SKM-1 treated with dmso at 0.1 percent for 144 hours (cell line): Measurements from ENCODE around the gene ATP8B1.
A peak's percentile ranks its signal among the peaks of the same experiment; 100 is the strongest.

Source experiments
- DNase-seq: peaks from one replicate; lab custom pipeline; 2025; ENCODE audit not compliant: unreplicated experiment; lab: John Stamatoyannopoulos, UW

Gene ATP8B1

DNA sequence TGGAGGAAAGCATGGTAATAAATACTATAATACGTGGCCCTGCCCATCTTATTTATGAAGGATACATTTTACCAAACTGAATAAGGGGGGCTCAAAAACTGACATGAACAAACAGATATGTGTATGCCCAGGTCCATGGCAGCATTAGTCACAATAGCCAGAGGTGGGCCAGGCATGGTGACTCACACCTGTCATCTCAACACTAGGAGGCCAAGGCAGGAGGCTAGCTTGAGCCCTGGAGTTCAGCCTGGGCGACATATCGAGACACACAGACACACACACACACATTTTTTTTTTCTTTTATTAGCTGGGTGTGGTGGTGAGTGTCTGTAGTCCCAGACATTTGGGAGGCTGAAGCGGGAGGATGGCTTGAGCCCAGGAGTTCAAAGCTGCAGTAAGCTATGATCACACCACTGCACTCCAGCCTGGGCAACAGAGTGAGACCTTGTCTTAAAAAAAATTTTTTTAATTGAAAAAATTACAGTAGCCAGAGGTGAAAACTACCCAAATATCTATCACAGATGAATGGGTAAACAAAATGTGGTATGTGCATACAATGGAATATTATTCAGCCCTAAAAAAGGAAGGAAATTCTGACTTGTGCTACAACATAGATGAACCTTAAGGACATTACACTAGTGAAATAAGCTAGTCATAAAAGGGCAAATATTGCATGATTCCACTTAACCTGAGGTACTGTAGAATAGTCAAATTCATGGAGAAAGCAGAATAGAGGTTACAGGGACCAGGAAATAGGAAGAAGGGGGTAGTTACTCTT, 8.0 kb downstream of the ATP8B1 start:
- no peak for DNase-seq

DNA sequence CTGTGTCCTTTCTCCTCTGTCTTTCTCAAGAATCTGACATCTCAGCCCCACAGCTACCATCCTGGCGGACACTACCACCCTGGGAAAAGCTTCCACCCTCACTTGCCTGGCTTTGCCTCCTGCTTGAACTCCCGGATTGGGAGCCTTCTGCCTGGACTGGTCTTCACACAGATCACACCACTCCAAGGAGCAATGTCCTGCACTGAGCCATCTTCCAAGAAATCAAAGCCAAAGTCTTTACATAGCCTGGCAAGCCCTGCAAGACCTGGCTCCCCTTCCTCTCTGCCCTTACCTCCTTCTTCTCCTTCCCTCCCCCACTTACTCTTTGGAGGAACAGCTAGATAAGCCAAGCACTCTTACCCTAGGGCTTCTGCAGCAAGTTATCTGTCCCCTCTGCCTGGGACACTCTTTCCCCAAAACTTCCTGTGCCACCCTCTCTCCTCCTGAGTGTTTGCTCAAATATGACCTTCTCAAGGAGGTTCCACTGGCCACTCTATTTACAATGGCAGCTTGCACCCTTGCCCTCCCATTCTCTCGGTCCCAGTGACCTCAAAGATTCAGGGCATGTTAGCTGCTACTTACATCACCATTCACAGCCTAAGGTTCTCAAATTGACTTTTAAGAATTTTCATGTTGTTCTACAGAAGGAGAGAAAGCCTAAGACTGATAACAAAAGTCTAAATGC, 9.7 kb downstream of the ATP8B1 start:
- DNase-seq, result no peak

DNA sequence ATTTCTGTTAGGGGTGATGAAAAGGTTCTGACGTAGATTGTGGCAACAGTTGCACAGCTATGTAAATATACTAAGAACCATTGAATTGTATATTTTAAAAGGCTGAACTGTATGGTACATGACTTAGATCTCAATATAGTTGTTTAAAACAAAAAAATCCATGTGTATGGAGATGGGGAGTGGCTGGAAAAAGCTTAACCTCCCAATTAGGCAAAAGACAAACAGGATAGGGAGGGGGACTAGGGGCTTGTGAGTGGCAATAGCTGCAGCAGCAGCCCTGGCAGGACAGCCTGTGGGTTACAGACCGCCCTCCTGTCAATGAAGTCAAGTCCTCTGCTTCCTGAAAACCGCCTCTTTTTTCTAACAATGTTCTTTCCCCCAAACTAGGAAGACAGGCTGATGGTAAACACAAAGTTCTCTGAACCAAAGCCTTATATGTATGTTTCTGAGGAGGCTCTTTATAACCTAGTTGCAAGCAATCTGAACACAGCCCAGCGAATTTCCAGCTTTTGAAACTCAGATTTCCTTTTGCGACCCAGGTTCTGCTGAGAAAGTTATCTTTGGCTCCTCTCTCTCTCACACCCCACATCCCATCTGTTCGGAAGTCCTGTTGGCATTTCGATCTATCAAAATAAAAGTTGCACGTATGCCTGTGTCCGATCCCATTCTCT, 10.3 kb downstream of the ATP8B1 start:
- DNase-seq, result no peak

DNA sequence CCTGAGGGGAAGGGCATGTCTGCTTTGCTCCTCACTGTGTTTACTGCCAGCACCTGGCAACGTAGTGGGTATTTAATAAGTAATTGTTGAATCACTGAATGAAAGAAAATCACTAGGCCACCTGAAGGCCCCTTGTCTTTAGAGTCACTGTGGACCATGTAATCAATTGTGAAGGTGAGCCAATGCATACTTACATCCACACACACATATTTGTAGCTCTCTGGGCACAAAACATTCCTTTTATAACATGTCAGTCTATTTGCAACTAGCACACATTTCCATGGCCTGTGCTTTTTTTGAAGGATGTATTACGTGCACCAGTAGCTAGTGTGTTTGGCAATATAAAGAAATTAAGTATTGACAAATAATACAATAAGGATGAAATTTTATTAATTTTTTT, 11.2 kb downstream of the ATP8B1 start:
- DNase-seq, result no peak

DNA sequence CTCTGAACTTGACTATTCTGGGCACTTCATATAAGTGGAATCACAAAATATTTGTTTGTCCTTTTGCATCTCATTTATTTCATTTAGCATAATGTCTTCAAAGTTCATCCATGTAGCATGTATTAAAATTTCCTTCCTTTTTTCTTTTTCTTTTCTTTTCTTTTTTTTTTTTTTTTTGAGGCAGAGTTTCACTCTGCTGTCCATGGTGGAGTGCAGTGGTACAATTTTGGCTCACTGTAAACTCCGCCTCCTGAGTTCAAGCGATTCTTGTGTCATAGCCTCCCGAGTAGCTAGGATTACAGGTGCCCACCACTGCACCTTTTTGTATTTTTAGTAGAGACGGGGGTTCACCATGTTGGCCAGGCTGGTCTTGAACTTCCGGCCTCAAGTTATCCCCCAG, 11.9 kb downstream of the ATP8B1 start:
- DNase-seq, result no peak

DNA sequence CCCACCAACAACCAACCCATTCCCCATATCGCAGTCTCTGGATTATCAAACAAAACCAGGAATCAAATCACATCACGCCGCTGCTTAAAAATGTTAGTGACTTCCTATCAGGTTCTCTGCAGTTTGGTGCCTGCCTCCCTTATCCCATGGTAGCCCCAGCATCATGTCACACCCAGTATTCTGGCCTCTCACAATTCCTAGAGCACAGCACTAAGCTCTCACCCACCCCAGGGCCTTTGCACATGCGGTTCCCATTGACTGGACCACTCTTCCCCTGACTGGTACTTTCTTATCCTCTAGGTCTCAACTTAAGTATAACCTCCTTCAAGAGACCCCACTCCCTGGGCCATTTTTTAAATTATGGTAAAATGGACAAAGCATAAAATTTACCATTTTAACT, 12.8 kb downstream of the ATP8B1 start:
- DNase-seq, result no peak

DNA sequence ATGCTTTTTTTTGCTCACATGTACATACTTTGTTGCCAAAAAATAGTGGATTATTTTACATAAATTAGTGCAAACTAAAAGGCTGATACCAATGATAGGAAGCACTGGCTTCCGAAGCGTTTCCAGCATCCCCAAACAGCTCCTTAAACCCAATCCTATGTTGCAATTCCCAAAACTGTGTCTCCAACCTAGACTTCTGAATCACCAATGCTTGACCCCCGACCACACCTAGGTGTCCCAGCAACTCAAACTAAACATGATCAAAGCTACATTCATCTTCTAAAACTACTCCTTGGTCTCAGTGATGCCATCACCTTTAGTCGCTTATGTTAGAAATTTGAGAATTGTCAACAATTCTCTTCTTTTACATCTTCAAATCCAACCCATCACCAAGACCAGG, 13.4 kb downstream of the ATP8B1 start:
- DNase-seq, result no peak

DNA sequence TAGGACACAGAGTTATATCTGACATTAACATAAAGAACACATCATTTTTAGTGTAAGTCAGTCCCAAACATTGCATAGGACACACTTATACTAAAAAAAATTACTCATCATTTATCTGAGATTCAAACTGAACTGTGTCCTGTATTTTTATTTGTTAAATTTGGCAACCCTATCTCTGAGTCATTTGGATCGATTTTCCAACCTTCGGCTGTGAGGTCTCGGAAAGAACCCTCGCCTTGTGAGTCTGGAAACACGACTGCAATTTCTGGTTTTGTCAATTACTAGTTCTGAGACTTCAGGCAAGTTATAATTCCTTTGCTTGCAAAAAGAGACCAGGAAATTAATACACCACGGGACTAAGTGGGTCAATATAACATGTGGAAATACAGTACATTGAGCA, 14.0 kb downstream of the ATP8B1 start:
- no peak for DNase-seq

DNA sequence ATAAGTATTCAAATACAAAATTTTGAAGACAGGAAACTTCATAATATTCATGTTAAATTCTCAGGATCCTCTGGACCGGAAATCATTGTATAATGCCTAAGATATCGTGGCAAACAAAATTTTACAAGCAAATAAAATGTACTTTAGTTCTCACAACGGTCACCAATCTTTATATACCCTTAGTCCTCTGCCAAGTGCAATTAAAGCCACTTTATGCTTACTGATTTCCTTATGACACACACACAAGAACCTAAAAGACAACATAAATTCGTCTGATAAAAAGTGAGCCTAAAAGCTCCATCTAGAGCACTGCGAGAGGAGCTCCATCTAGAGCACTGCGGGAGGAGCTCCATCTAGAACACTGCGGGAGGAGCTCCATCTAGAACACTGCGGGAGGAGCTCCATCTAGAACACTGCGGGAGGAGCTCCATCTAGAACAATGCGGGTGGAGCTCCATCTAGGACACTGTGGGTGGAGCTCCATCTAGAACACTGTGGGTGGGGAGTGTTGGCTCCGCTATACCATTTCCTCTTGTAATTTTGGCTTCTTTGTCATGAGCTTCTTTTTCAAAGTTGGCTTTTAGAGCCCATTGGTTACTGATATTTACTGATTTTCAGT, 15.9 kb downstream of the ATP8B1 start:
- DNase-seq, result no peak

DNA sequence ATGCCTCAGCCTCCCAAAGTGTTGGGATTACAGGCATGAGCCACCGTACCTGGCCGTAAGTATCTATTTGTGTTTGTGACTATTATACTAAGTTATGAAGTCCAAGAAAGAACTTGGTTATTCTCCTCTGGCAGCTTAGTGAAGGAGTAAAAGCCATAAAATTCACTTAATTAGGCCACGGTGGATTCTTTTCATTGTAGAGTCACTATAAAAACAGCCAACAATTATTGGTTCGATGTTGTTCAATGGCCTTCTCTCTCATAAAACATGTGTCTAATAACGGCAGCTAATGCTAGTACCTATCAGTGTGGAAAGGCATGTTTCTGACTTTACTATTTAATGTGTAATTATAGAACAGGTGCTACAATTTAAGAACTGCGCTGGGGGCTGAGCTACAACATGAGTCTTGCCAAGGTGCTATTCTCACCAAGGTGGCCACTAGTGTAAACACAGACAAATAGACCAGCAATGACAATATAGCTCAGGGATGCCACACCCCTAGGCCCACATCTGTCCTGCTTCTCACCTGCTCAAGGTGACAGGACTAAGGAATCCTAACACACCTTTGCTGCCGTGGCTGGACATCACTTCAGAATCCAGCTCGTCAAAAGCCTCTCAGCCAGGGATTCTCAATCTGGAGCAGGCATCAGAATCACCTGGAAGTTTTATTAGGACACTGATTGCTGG, 17.2 kb downstream of the ATP8B1 start:
- DNase-seq, result no peak

DNA sequence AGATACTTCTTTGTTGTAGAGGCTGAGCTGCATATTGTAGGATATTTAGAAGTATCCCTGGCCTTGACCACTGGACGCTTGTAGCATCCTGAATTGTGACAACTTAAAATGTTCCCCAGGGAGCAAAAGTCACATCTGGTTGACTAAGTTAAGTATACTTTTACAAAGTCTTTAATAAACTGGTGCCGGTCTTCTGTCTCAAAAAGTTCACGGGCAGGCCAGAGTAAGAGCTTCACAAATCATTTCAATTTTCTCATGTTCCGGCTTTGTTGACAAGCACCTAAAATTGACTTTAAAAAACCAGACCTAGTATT, 18.4 kb downstream of the ATP8B1 start:
- DNase-seq, result no peak

DNA sequence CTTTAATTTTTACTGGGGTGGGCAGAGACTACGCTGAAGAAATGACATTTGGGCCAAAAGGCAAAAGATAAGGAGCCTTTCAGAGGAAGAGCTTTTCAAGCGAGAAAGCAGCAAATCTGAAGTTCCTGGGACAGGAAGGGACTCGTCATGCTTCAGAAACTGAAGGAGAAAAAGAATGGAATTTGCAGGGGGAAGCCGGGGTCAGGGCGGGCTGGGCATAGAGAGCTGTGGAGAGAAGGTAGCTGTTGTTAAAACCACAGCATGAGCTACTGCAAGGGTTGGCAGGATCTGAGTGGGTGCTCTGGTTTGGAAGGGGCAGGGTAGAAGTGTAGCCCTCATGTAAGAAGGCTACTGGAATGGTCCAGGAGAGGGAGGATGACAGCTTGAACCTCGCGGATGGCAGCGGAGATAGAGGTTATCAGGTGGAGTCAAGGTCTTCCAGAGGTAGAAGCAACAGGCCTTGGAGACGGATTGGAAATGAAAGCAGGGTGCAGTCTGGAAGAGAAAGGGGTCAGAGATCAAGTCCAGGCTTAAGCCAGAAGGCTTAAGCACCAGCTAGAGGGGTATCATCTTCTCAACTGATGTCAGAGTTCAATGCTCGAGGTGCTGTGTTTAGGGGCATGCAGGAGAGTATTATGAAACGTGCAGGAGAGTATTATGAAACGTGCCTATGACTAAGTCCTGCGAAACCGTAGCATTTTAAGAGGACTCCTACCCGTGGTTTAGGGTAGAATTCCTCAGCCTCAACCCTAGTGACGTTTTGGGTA, 18.9 kb downstream of the ATP8B1 start:
- peak; percentile 52 for DNase-seq

DNA sequence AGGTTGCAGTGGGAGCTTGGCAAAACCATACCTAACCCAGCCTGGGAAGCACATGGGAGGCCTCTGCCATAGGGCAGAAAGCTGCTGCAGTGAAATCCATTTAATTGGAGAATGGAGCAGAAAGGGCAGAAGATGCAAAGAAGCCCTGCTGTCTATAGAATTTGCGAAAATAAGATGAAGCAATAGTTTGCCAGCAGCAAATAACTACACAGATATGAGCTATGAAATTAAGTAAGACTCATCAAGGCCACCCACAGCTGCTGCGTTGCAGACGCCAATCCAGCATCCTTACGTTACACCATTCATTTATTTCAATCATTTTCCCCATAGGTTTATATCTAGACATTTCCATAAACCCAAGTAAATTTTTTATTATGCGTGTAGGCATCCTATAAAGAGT, 21.1 kb downstream of the ATP8B1 start:
- DNase-seq, result no peak

DNA sequence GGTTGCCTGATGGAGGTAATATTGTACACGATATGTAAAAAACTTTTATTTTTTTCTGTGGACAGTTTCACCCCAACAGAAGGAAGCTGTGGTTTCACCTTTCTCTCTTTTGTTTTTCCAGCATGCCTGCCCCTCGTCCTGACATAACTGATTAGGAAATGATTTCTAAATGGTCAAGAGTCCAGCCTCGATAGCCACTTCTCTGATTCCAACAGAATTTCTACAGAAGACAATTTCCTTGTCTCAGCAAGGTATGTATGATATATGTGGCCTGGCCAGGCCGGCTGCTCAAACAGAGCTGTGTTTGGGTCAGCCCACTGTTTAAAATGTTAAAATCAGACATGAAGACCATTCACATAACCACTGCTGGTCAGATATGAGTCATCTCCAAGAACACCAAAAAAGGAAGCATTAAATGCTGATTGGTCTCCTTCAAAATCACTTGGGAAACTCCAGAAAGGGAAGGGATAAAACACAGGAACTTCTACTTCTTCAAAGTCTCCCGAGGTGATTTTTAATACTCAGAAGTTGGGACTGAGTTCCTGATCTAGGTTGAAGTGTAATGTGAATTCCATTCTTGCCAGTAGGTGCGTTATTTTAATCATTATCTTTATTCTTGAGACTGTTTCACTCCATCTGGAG, 22.3 kb downstream of the ATP8B1 start:
- DNase-seq, result peak; percentile 24

DNA sequence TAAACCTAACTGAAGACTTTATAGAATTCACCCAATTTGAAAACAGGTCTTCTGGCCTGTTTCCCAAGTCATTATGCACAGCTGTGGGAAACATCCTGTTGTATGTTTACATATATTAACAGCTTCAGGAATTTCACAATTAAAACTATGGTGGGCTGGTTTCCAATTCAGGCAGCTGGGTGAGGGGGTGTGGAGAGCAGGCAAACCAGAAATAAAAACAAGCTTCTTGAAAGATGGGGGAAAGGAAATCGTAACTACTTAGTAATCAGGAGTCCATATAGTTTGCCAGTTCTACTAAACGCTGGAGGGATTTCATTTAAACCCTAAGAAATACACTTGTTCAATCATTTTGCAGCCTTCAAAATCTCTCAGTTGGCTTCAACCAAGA, 22.8 kb downstream of the ATP8B1 start:
- DNase-seq, result no peak

DNA sequence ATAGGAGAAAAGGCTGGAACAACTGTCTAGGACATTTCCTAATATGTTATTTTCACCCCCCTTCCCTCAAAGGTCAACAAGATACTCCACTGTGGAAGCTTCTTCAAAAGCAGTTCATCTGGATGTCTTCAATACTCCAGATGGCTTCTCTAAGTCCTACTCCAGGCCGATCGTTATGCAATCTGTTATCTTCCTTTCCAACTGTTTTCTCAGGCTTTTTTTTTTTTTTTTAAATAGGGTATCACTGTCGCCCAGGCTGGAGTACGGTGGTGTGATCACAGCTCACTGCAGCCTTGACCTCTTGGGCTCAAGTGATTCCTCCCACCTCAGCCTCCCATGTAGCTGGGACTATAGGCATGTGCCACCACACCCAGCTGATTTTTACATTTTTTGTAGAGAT, 26.3 kb downstream of the ATP8B1 start:
- DNase-seq, result no peak

DNA sequence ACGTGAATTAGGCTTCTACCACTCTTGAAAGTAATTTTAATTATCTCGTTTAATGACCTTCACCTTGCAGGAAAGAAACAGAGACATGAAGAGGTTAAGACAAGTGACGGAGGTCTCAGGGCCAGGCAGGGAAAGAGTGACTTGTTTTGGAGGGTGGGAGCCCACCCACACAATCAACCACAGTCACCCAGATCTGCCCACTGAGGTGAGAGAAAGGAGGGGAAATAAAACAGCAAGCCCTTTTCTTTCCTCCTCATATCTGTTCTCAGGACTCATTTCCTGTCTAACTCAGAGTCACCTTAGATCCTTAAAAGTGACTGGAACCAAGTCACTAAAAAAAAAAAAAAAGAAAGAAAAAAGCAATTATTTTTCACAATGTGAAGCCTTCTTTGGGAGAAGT, 26.8 kb downstream of the ATP8B1 start:
- DNase-seq, result no peak

DNA sequence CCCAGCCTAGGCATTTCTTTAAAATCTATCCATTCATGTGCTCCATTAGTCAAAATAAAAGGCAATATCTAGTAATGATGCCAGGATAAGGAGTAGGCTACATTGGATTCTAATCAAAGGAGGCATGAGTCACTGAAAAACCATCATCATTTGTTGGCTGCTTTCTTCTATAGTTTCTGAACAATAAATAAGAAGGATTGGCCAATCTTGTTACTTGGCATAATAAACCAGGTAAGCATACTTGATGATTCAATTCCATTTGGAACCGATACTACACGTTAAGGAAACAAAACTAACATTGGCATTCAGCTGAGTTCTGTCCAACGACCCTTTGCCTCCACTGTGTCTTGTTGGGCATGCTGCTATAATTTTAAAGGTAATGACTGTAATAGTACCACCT, 27.2 kb downstream of the ATP8B1 start:
- DNase-seq, result no peak

DNA sequence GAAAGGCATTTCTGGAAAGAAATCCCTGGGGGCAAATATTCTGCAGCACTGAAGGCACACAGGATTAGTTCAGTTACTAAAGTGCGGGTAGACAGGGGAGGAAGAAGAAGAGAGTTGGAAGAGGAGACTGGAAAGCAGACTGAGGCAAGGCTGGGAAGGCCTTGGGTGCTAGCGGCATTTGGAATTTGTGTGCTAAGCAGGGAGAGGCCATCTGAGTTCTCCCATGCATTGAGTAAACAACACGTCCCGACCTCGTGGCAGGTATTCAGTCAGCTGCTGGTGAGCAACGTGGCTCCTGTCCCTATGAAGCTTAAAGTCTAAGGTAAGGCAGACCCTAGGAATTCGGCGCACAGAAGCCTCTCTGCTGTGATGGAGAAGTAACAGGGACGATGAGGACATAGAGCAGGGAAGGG, 30.7 kb downstream of the ATP8B1 start:
- DNase-seq, result no peak

DNA sequence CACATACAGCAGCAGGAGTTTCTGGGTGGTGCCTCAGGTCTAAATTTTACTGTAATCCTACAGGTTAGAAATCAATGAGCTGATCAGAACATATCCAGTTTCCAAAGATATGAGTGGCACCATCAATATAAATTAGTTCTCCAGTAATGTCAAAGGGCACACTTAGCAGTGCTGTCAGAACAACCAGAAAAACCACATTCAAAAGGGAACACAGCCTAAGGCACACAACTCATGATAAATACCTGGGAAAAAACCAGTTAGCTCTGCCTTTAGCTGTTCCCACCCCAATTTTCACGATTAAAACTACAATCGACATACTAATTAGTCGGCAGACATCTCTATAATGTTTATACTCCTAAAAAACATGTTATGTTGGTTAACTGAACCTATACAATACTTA, 31.5 kb downstream of the ATP8B1 start:
- no peak for DNase-seq
